GM23248 (cell line): Measurements from ENCODE around the gene CCS. TPM values are rescaled to one million over a fixed set of nuclear protein-coding genes. Genes with fewer than 3 reads are reported as not detected.

Source experiments
- DNase-seq: peaks from one replicate; pipeline ENCODE4 v3.0.0-alpha.2; 2015
- H2AFZ ChIP-seq: fragments of 200-600 bp; sonication (generic); 2 replicates; pipeline ENCODE4 v1.6.1; 2016; ENCODE audit warnings: antibody characterized with exemption
- H3F3A ChIP-seq: fragments of 200-600 bp; sonication (generic); 2 replicates; pipeline ENCODE4 v1.6.1; 2016; ENCODE audit warnings: mild to moderate bottlenecking, antibody characterized with exemption, mixed run types; ENCODE audit not compliant: insufficient read depth
- H3K27ac ChIP-seq: fragments of 200-600 bp; sonication (generic); 2 replicates; pipeline ENCODE4 v1.5.1; 2016; ENCODE audit warnings: mild to moderate bottlenecking
- H3K27me3 ChIP-seq: fragments of 200-600 bp; sonication (generic); replicated peaks from 2 replicates; pipeline ENCODE4 v1.6.1; 2016; ENCODE audit warnings: mild to moderate bottlenecking; ENCODE audit not compliant: insufficient read depth
- H3K36me3 ChIP-seq: fragments of 200-600 bp; sonication (generic); 2 replicates; pipeline ENCODE4 v1.6.1; 2016; ENCODE audit warnings: low read depth, mild to moderate bottlenecking
- H3K4me1 ChIP-seq: fragments of 200-600 bp; sonication (generic); 2 replicates; pipeline ENCODE4 v1.6.1; 2016; ENCODE audit warnings: mild to moderate bottlenecking; ENCODE audit not compliant: insufficient read depth
- H3K4me2 ChIP-seq: fragments of 200-600 bp; sonication (generic); one replicate; pipeline ENCODE4 v1.6.1; 2016; ENCODE audit warnings: mild to moderate bottlenecking; ENCODE audit not compliant: unreplicated experiment
- H3K4me3 ChIP-seq: fragments of 200-600 bp; sonication (generic); 2 replicates; pipeline ENCODE4 v1.5.1; 2016; ENCODE audit warnings: mild to moderate bottlenecking
- H3K79me2 ChIP-seq: fragments of 200-600 bp; sonication (generic); 2 replicates; pipeline ENCODE4 v1.6.1; 2016; ENCODE audit warnings: mild to moderate bottlenecking; ENCODE audit not compliant: insufficient read depth
- H3K9ac ChIP-seq: fragments of 200-600 bp; sonication (generic); 2 replicates; pipeline ENCODE4 v1.6.1; 2016; ENCODE audit warnings: mild to moderate bottlenecking
- H3K9me2 ChIP-seq: fragments of 200-600 bp; sonication (generic); 2 replicates; pipeline ENCODE4 v1.6.1; 2016; ENCODE audit warnings: mixed run types, mild to moderate bottlenecking, moderate library complexity; ENCODE audit not compliant: insufficient read depth
- H3K9me3 ChIP-seq: fragments of 200-600 bp; sonication (generic); one replicate; pipeline ENCODE4 v1.6.1; 2017; ENCODE audit warnings: low read depth
- H4K20me1 ChIP-seq: fragments of 200-600 bp; sonication (generic); 2 replicates; pipeline ENCODE4 v1.6.0; 2016; ENCODE audit not compliant: insufficient read depth
- EZH2 ChIP-seq: fragments of 200-600 bp; sonication (generic); IDR thresholded peaks from 2 replicates; pipeline ENCODE4 v1.6.1; 2018; ENCODE audit warnings: antibody characterized with exemption, mild to moderate bottlenecking; ENCODE audit not compliant: insufficient read depth, poor library complexity, severe bottlenecking
- EZH2phosphoT487 ChIP-seq: fragments of 200-600 bp; sonication (generic); IDR thresholded peaks from 2 replicates; pipeline ENCODE4 v1.6.1; 2018; ENCODE audit warnings: antibody characterized with exemption, moderate library complexity, mild to moderate bottlenecking, low read depth; ENCODE audit not compliant: insufficient read depth
- WGBS, 2 experiments: methylation state at CpG; one replicate each; pipeline ENCODE4 v1.1.6; 2015 to 2017; ENCODE audit warnings: low lambda C conversion rate in 2 of 2, low coverage in 1 of 2; ENCODE audit errors: missing lambda C conversion rate in 2 of 2; 5-methylcytosine and 5-hydroxymethylcytosine counted together
- in situ Hi-C: fragments of 300-500 bp; cut with MboI; formaldehyde crosslinking; loops from 2 replicates; pipeline ENCODE4 v1.15.0; 2020
- polyA plus RNA-seq: library from polyadenylated mRNA; unstranded; fragments of >200 nt; fragmentation: Nextera tagmentation; extraction: Ambion mirVana; gene quantifications from 2 replicates; pipeline ENCODE4 v1.2.1, GENCODE V29; 2016
- small RNA-seq: library from RNA; depleted of rRNA; stranded (forward); fragments of <200 nt; gene quantifications from one replicate; pipeline ENCODE3, GENCODE V24; 2014; ENCODE audit warnings: low read depth, low replicate concordance
- total RNA-seq: library from RNA; depleted of rRNA; stranded (reverse); fragments of >200 nt; shearing (Covaris generic); gene quantifications from 2 replicates; pipeline ENCODE4 v1.2.3, GENCODE V29; 2014; rRNA removed

The CCS gene
- total and polyA plus RNA-seq, 2 experiments from 2014 or later: 28.0 to 44.2 TPM

- Histone ChIP-seq H3K9me3 (no peaks in the 10 kb centered on the region), H3K9ac (no peak overlapping the region), H3F3A (peaks cover 36% of the 10 kb centered on the region), H2AFZ (no peak overlapping the region), H3K4me1 (0 out of 2 replicates have a peak, but pooled peaks cover 4% of the 10 kb centered on the region), H3K4me2 (no peak overlapping the region), H4K20me1 (peaks cover 7% of the 10 kb centered on the region; the same call in 1 of the 2 replicates), H3K27ac (no peak overlapping the region; the same call in 1 of the 2 replicates), H3K79me2 (peaks cover 97% of the 10 kb centered on the region), H3K27me3 (no peaks in the 10 kb centered on the region), H3K4me3 (no peak overlapping the region), H3K9me2 (no peaks in the 10 kb centered on the region), H3K36me3 (peaks cover 25% of the 10 kb centered on the region)
- no peak for DNase-seq
- TF ChIP-seq EZH2phosphoT487 (no peak), EZH2 (no peak)
- in situ Hi-C loops: no loop called here
- 92 to 93% methylated on average over 7 of the region's 7 CpGs for WGBS, 2 experiments
Observed at GRCh38 chr11:66652651-66653050, 59.7 kb downstream of the CCS start.

DNA sequence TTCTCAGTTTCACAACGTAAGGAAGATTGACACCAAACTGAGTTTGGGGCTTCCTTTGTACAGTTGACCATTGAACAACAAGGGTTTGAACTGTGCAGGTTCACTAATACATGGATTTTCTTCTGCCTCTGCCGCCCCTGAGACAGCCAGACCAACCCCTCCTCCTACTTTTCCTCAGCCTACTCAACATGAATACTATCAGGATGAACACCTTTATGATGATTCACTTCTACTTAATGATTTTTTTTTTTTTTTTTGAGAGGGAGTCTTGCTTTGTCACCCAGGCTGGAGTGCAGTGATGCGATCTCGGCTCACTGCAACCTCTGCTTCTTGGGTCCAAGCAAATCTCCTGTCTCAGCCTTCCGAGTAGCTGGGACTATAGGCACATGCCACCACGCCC is 60.1 kb downstream of the CCS start:
- in situ Hi-C loops: no loop called here
- Histone ChIP-seq H4K20me1 (peaks cover 7% of the 10 kb centered on the region; the same call in 1 of the 2 replicates), H3K9ac (no peak overlapping the region), H3K27me3 (no peaks in the 10 kb centered on the region), H3F3A (peaks cover 34% of the 10 kb centered on the region), H3K9me2 (no peaks in the 10 kb centered on the region), H3K4me3 (no peak overlapping the region), H3K4me1 (0 out of 2 replicates have a peak, but pooled peaks cover 4% of the 10 kb centered on the region), H2AFZ (no peak overlapping the region), H3K36me3 (peaks cover 23% of the 10 kb centered on the region), H3K27ac (peak overlapping the region; percentile 33; the same call in 1 of the 2 replicates), H3K79me2 (peaks cover 97% of the 10 kb centered on the region), H3K9me3 (no peaks in the 10 kb centered on the region), H3K4me2 (no peak overlapping the region)
- peak; percentile 47 for DNase-seq
- TF ChIP-seq EZH2phosphoT487 (no peak), EZH2 (no peak)
- WGBS, 2 experiments: 87 to 94% methylated on average over 6 of the region's 6 CpGs

Small RNA genes within 50 kb of the gene (small RNA-seq; reads per million reads assigned to genes)
- gene RNU4-39P: not detected

Other genes with a start within 250 kb of the CCS start
- gene BRMS1, start 248.1 kb upstream of the CCS start, total RNA-seq: 48.7 and 65.9 TPM in 2 replicates
- 45.9 and 46.2 TPM in 2 replicates for gene BRMS1, start 248.1 kb upstream of the CCS start, polyA plus RNA-seq
- 32.0 and 45.3 TPM in 2 replicates for gene B4GAT1, start 245.6 kb upstream of the CCS start, total RNA-seq
- 23.9 and 26.0 TPM in 2 replicates for gene B4GAT1, start 245.6 kb upstream of the CCS start, polyA plus RNA-seq
- not detected in 2 replicates for gene SLC29A2, start 221.4 kb upstream of the CCS start, total RNA-seq
- not detected in 2 replicates for gene SLC29A2, start 221.4 kb upstream of the CCS start, polyA plus RNA-seq
- not detected in 2 replicates for gene NPAS4, start 172.2 kb upstream of the CCS start, total RNA-seq
- not detected in 2 replicates for gene NPAS4, start 172.2 kb upstream of the CCS start, polyA plus RNA-seq
- gene MRPL11, start 154.3 kb upstream of the CCS start, total RNA-seq: 36.7 and 53.5 TPM in 2 replicates
- gene MRPL11, start 154.3 kb upstream of the CCS start, polyA plus RNA-seq: 75.7 and 76.6 TPM in 2 replicates
- 8.1 and 10.5 TPM in 2 replicates for gene PELI3, start 126.3 kb upstream of the CCS start, total RNA-seq
- gene PELI3, start 126.3 kb upstream of the CCS start, polyA plus RNA-seq: 5.3 and 5.8 TPM in 2 replicates
- 50.8 and 64.1 TPM in 2 replicates for gene DPP3, start 112.8 kb upstream of the CCS start, total RNA-seq
- gene DPP3, start 112.8 kb upstream of the CCS start, polyA plus RNA-seq: 33.5 and 34.7 TPM in 2 replicates
- 39.1 and 58.8 TPM in 2 replicates for gene BBS1, start 82.5 kb upstream of the CCS start, total RNA-seq
- 20.2 and 23.0 TPM in 2 replicates for gene BBS1, start 82.5 kb upstream of the CCS start, polyA plus RNA-seq
- gene ZDHHC24, start 47.1 kb upstream of the CCS start, total RNA-seq: 20.8 and 27.3 TPM in 2 replicates
- 22.3 and 23.5 TPM in 2 replicates for gene ZDHHC24, start 47.1 kb upstream of the CCS start, polyA plus RNA-seq
- not detected in 2 replicates for gene ACTN3, start 46.3 kb upstream of the CCS start, total RNA-seq
- gene ACTN3, start 46.3 kb upstream of the CCS start, polyA plus RNA-seq: not detected in 2 replicates
- gene CTSF, start 24.6 kb upstream of the CCS start, total RNA-seq: 67.7 and 72.6 TPM in 2 replicates
- 53.6 and 59.2 TPM in 2 replicates for gene CTSF, start 24.6 kb upstream of the CCS start, polyA plus RNA-seq
- 0.11 and 0.13 TPM in 2 replicates for gene CCDC87, start 122 bp upstream of the CCS start, total RNA-seq
- 0.39 and 0.40 TPM in 2 replicates for gene CCDC87, start 122 bp upstream of the CCS start, polyA plus RNA-seq
- 23.5 and 28.4 TPM in 2 replicates for gene RBM14, start 23.4 kb downstream of the CCS start, total RNA-seq
- gene RBM14, start 23.4 kb downstream of the CCS start, polyA plus RNA-seq: 40.6 and 42.6 TPM in 2 replicates
- gene RBM4, start 45.5 kb downstream of the CCS start, total RNA-seq: 79.0 and 81.4 TPM in 2 replicates
- 121 and 125 TPM in 2 replicates for gene RBM4, start 45.5 kb downstream of the CCS start, polyA plus RNA-seq
- gene RBM4B, start 84.7 kb downstream of the CCS start, total RNA-seq: 18.5 and 22.9 TPM in 2 replicates
- gene RBM4B, start 84.7 kb downstream of the CCS start, polyA plus RNA-seq: 23.2 and 23.4 TPM in 2 replicates
- 0.13 and 0.22 TPM in 2 replicates for gene SPTBN2, start 136.0 kb downstream of the CCS start, total RNA-seq
- 0.13 TPM in 1 of 2 replicates, not detected in the other for gene SPTBN2, start 136.0 kb downstream of the CCS start, polyA plus RNA-seq